Stimulated activated CD8-positive, alpha-beta memory T cell treated with anti-CD3 and anti-CD28 coated beads, Interleukin-2, amount 100 ng/mL, for 1 hour (primary cell): ENCODE data around the gene ZNF705A.
"Not testable (repeated sequence)": the region's sequence is repeated elsewhere in the genome, so short reads cannot be mapped to it uniquely, and the experiment has no call there.

Source experiments
- DNase-seq, 2 donors: peaks; one replicate each; pipeline ENCODE4 v3.0.0-alpha.2; 2020; ENCODE audit warnings: low read depth in 2 of 2

Gene ZNF705A

GRCh38 chr12:8184206-8184605, 27.4 kb downstream of the ZNF705A start:
- not testable (repeated sequence) for DNase-seq

DNA sequence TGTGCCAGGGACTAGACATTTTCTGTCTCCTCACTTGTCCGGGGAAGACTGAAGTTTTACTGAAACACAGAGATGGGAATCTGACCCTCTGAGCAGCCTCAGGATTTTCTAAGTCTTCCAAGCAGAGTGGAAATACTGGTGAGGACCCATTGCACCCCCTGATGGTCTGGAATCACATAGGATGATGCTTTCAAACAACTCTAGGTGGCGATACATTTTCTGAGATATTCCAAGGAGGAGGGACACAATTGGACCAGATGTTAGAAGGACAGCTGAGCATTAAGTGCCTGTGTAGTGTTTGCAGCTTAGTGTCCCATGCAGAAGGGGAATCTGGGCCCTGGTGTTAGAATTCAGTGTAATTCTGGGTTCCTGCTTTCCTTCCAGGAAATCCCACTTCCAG, 31.3 kb downstream of the ZNF705A start:
- DNase-seq = not testable (repeated sequence)

DNA sequence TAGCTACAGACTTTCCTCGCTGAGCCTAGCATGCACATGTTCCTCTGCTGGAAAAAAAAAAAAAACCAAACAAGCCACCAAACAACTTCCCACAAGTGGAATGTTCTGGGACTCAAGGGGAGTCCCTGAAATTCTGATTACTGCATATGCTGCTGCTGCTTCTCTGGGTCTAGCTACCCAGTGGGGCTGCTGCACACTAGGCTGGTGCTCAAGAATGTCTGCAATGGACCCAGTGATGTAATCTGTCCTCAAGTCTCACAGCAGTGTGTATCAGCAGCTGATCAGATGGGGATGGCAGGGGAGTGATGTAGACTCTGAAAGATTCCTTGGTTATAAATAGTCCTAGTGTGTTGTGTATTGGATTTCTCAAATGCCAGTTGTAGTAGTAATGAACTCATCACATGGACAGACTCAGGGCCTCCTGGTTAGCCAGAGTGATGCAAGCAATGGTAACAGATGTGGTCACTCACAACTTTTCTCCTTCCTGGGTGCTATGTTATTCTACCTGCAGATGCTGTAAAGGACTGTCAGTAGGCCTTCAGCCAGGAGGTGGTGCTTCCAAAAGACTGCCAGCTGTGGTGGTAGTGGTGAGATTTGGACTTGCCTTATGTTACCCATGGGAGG, 41.0 kb downstream of the ZNF705A start:
- not testable (repeated sequence) for DNase-seq

DNA sequence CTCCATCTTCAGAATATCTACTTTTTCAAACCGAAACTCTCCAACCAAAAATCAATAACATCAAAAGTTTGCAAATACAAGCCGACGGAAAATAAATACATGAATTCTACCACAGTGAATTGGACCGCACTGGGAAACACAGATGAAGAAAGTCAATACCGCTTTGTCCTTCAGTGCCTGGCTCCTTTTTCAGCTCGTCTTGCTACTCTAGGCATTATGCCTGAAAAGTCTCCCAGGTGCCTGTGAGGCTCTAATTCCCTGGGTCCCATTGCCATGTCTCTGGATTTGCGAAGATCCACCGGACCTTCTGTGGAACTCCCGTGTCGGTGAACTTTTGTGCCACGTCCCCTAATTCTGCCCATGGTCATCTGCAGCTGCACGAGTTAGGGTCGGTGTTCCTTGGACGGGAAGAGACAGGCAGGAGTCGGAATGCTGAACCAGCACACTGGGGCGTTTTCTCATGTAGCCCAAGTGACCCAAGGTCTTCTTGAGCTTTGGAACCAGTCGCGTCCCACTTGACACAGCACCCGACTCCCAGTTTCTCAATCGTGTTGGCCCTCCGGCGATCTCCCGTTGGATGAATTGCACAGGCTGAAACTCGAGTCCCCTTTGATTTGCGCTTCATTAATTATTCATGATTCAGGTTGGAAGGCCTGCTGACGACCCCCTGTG, 62.0 kb downstream of the ZNF705A start:
- not testable (repeated sequence) for DNase-seq

- DNase-seq = not testable (repeated sequence)
Observed at GRCh38 chr12:8221375-8221774, 64.6 kb downstream of the ZNF705A start.

DNA sequence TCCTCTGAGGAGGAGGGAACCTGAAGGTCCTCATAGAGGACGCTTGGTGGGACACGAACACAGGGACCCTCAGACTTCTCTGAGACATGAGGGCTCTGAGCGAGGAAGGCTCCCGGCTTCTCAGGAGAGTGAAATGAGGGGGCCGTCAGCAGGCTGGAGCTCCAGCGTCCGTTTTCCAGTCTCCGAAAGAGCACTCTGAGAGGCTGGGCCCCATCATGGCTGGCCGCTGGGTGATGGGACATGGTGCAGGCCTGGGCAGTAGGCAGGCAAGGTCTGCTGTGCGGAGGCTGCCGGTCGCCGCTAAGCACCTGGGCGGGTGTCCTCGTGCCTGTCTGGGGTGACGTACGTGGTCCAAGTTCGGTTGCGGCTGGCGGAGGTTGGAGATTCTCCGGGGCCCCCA, 65.0 kb downstream of the ZNF705A start:
- not testable (repeated sequence) for DNase-seq

- not testable (repeated sequence) for DNase-seq
Observed at GRCh38 chr12:8222303-8222702, 65.5 kb downstream of the ZNF705A start.

GRCh38 chr12:8223646-8224045, 66.8 kb downstream of the ZNF705A start:
- DNase-seq = not testable (repeated sequence)

DNA sequence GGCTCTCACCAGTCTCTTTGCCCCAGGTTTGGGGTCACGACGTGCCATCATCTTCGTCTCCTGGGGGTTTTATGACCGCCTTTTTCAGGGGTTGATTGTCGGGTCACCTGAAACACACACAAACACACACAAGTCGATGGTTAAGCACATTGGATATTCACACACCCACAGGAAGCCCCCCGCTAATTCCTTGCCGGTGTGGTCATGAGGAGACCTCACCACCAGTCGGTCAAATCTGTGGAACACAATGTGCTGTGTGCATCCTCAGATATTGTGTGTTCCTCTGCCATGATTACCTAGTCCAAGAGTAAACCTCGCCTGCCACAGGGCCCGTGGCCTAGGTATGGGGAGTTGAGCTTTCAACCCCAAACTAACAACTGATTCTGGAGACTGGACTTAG, 68.0 kb downstream of the ZNF705A start:
- not testable (repeated sequence) for DNase-seq

DNA sequence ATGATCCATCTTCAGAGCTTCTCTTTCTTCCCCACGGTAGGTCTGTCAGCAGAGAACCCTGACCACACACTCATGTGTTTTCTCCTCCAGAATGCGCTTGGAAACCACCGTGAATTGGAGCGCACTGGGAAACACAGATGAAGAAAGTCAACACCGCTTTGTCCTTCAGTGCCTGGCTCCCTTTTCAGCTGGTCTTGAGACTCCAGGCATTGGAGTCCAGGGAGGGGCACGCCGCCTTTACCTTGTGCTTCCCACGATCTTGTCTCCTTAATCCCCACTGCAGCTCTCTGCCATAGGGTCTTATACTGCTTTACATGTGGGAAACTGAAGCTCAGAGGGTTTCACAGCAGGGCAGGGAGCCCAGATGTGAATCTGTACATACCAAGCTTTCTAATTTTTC, 69.5 kb downstream of the ZNF705A start:
- DNase-seq = no peak

DNA sequence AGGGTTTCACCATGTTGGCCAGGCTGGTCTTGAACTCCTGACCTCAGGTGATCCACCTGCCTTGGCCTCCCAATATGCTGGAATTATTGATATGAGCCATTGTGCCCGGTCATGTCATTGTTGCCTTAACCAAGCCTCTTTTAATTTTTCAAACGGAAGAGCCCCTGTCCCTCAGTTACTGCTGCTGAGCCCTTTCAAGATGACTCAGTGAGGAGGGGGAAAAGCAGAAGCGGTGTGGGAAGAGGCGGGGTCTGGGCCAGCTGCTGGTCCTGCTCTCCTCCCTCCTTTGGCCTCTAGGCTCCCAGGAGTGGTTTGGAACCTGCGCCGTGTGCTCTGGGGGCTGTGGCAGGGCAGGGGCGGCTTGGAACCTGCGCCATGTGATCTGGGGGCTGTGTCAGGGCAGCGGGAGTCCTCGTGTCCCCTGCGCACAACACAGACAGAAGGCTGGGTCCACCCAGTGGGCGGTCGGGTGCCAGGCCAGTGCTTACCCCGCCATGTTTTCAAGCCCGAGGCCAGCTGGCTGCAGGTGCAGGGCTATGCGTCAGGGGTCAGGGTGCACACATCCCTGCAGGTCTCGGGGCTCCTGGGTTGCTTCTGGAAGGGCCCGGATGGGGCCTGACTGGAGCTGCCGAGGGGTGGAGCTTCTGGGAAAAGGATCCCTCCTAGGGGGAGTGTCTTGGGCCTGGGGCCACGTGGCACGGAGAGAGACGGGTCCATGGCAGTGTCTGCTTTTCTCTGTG, 70.3 kb downstream of the ZNF705A start, which contains the start of gene FAM90A1:
Gene FAM90A1, minus strand, starts transcription at position 627 of the 740 bp plus-strand sequence. CDS start 2,786 bp downstream, outside the sequence.
- DNase-seq = not testable (repeated sequence)

GRCh38 chr12:8227732-8228077, 70.9 kb downstream of the ZNF705A start:
- not testable (repeated sequence) for DNase-seq

GRCh38 chr12:8228607-8229006, 71.8 kb downstream of the ZNF705A start:
- DNase-seq = not testable (repeated sequence)

DNA sequence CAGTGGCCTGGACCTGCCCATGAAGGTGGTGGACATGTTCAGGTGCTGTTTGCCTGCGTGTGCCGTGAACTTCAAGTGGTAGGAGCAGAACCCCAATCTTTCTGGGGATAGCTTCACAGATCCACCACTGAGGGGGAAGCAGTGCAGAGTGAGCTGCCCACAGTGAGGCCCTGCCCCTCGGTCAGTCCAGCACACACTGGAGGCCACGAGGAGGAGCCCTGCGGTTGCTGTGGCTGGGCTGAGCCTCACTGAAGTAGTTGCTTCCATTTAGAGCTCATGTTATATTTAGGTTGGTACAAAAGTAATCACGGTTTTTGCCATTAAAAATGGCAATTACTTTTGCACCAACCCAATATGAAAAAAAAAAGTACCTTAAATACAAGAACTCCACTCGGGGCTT, 72.7 kb downstream of the ZNF705A start:
- DNase-seq = not testable (repeated sequence)
